ENCODE results near the gene TRIM7. TPM values are rescaled to one million over a fixed set of nuclear protein-coding genes. Genes with fewer than 3 reads are reported as not detected.

The TRIM7 gene
- total RNA-seq, 1 experiment from 2014 or later: 28.1 TPM

DNA sequence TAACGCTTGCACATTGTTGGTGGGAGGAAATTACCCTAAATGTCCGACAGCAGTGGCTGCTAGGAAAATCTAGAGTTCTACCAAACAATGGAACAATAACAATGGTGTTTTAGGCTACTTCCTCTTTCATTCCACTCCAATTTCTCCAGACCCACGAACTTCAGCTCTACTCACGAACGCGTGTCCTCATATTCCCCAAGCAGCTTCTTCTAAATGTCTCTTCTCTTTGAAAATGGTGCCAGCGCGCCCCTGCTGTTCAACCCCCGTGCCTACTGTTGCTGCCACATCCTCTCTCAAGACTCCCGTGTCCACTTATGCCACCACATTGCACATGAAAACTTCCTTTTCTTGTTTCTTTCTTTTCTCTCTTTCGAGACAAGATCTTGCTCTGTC, 32.0 kb downstream of the TRIM7 start:
- ATAC-seq: peak; percentile 67
- H3K9me3 ChIP-seq (ENCODE audit: low read length): no peaks in the 10 kb centered on the region
- no peaks in the 10 kb centered on the region for H3K36me3 ChIP-seq (ENCODE audit: low read depth, low read length)
- H2AFZ ChIP-seq (ENCODE audit: low read length): peak overlapping the region; percentile 91
- H3K27me3 ChIP-seq (ENCODE audit: low read length): no peaks in the 10 kb centered on the region
- ChIA-PET POLR2A (ENCODE audit: unreplicated experiment) (no interaction called here), CTCF (interaction anchor here (0.8 to 1.3 kb wide), 5 partner anchors 11 to 388 kb away, joined by 3 to 5 read pairs (median 3); no protein-coding TSS in a partner anchor)
- H3K9me2 ChIP-seq (replicated peaks; ENCODE audit: low read length): no peaks in the 10 kb centered on the region
- peaks cover 9% of the 10 kb centered on the region; the same call in 1 of the 2 replicates for H3K4me1 ChIP-seq (ENCODE audit: insufficient read depth, low read length)
- no peaks in the 10 kb centered on the region for H4K20me1 ChIP-seq (ENCODE audit: low read length)
- H3F3A ChIP-seq (ENCODE audit: low read length, unreplicated experiment): no peaks in the 10 kb centered on the region
- DNase-seq: peak; percentile 68
- no peak for TF ChIP-seq EZH2phosphoT487 (IDR thresholded peaks at IDR 0.05; ENCODE audit: borderline replicate concordance, low read length)
- TF ChIP-seq, protein P1, sequence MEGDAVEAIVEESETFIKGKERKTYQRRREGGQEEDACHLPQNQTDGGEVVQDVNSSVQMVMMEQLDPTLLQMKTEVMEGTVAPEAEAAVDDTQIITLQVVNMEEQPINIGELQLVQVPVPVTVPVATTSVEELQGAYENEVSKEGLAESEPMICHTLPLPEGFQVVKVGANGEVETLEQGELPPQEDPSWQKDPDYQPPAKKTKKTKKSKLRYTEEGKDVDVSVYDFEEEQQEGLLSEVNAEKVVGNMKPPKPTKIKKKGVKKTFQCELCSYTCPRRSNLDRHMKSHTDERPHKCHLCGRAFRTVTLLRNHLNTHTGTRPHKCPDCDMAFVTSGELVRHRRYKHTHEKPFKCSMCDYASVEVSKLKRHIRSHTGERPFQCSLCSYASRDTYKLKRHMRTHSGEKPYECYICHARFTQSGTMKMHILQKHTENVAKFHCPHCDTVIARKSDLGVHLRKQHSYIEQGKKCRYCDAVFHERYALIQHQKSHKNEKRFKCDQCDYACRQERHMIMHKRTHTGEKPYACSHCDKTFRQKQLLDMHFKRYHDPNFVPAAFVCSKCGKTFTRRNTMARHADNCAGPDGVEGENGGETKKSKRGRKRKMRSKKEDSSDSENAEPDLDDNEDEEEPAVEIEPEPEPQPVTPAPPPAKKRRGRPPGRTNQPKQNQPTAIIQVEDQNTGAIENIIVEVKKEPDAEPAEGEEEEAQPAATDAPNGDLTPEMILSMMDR (conservative IDR thresholded peaks at IDR 0.05; ENCODE audit: low read depth, low read length): peak; percentile 71
- H3K27ac ChIP-seq (ENCODE audit: low read length): peak overlapping the region; percentile 50
- BruUV-seq (replicated peaks): no TSS peak
- H3K79me2 ChIP-seq (ENCODE audit: low read length): no peaks in the 10 kb centered on the region
- H3K9ac ChIP-seq (ENCODE audit: low read length): peak overlapping the region; percentile 42
- H3K4me3 ChIP-seq (ENCODE audit: low read length): peak overlapping the region; percentile 67
- H3K4me2 ChIP-seq (ENCODE audit: low read length): peak overlapping the region; percentile 85
- intact Hi-C loops (cut with micrococcal nuclease): loop anchor here (5.0 kb wide), 3 partner anchors 121 to 391 kb away; no protein-coding TSS in a partner anchor

DNA sequence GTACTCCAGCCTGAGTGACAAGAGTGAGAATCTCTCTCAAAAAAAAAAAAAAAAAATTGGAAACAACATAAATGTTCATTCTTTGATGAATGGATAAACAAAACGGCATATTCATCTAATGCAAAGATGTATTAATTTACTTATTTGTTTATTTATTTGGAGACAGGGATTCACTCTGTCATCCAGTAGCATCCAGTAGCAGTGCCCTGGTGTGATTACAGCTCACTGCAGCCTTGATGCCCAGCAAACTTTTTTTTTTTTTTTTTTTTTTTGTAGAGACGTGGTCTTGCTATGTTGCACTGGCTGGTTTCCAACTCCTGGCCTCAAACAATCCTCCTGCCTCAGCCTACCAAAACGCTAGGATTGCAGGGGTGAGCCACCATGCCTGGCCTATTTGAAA, 33.2 kb downstream of the TRIM7 start:
- H3F3A ChIP-seq (ENCODE audit: low read length, unreplicated experiment): no peaks in the 10 kb centered on the region
- no peaks in the 10 kb centered on the region for H3K9me2 ChIP-seq (replicated peaks; ENCODE audit: low read length)
- ChIA-PET POLR2A (ENCODE audit: unreplicated experiment) (no interaction called here), CTCF (interaction anchor here (1.3 kb wide), 1 partner anchor 387 kb away, joined by 3 read pairs; no protein-coding TSS in a partner anchor)
- BruUV-seq (replicated peaks): no TSS peak
- H3K4me2 ChIP-seq (ENCODE audit: low read length): peak overlapping the region; percentile 85; the same call in 1 of the 2 replicates
- no peaks in the 10 kb centered on the region for H3K9me3 ChIP-seq (ENCODE audit: low read length)
- H3K27me3 ChIP-seq (ENCODE audit: low read length): no peaks in the 10 kb centered on the region
- H3K4me1 ChIP-seq (ENCODE audit: insufficient read depth, low read length): peaks cover 11% of the 10 kb centered on the region; the same call in 1 of the 2 replicates
- intact Hi-C loops (cut with micrococcal nuclease): loop anchor here (5.0 kb wide), 3 partner anchors 119 to 389 kb away; no protein-coding TSS in a partner anchor
- ATAC-seq (no peak), DNase-seq (no peak)
- H3K4me3 ChIP-seq (ENCODE audit: low read length): no peak overlapping the region
- TF ChIP-seq EZH2phosphoT487 (IDR thresholded peaks at IDR 0.05; ENCODE audit: borderline replicate concordance, low read length) (no peak), EZH2 (IDR thresholded peaks at IDR 0.05; ENCODE audit: low read length, unreplicated experiment) (no peak)
- TF ChIP-seq, protein P1 (conservative IDR thresholded peaks at IDR 0.05; ENCODE audit: low read depth, low read length): no peak
- H3K79me2 ChIP-seq (ENCODE audit: low read length): no peaks in the 10 kb centered on the region
- H3K9ac ChIP-seq (ENCODE audit: low read length): no peak overlapping the region
- H3K27ac ChIP-seq (ENCODE audit: low read length): no peak overlapping the region
- no peaks in the 10 kb centered on the region for H4K20me1 ChIP-seq (ENCODE audit: low read length)
- no peaks in the 10 kb centered on the region for H3K36me3 ChIP-seq (ENCODE audit: low read depth, low read length)
- no peak overlapping the region for H2AFZ ChIP-seq (ENCODE audit: low read length)

DNA sequence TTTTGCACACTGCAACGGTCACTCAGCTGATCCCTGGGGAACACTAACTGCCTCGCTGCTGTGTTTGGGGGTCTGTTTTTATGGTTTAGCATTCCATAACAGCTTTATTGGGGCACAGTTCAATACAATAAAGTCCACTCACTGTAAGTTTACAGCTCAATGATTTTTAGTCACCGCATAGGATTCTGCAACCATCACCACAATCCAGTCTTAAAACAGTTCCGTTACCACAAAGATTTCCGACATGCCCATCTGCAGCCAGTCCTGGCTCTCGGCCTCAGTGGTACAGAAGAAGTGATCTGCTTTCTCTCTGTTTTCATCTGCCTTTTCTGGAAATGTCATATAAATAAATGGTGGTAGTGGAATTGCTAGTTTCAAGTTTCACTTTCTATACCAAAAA, 34.0 kb downstream of the TRIM7 start:
- H4K20me1 ChIP-seq (ENCODE audit: low read length): no peaks in the 10 kb centered on the region
- intact Hi-C loops (cut with micrococcal nuclease): loop anchor here (5.0 kb wide), 3 partner anchors 119 to 389 kb away; no protein-coding TSS in a partner anchor
- no peak overlapping the region for H3K27ac ChIP-seq (ENCODE audit: low read length)
- H3K4me3 ChIP-seq (ENCODE audit: low read length): no peak overlapping the region
- no peak overlapping the region for H3K4me2 ChIP-seq (ENCODE audit: low read length)
- H2AFZ ChIP-seq (ENCODE audit: low read length): no peak overlapping the region
- no peaks in the 10 kb centered on the region for H3K9me3 ChIP-seq (ENCODE audit: low read length)
- DNase-seq: no peak
- no peaks in the 10 kb centered on the region for H3K36me3 ChIP-seq (ENCODE audit: low read depth, low read length)
- H3K4me1 ChIP-seq (ENCODE audit: insufficient read depth, low read length): peaks cover 11% of the 10 kb centered on the region; the same call in 1 of the 2 replicates
- no peaks in the 10 kb centered on the region for H3F3A ChIP-seq (ENCODE audit: low read length, unreplicated experiment)
- H3K79me2 ChIP-seq (ENCODE audit: low read length): no peaks in the 10 kb centered on the region
- ChIA-PET POLR2A (ENCODE audit: unreplicated experiment) (no interaction called here), CTCF (interaction anchor here (0.6 to 0.8 kb wide), 2 partner anchors 13 to 52 kb away, joined by 3 read pairs; partner anchors contain the start of gene TRIM41)
- H3K27me3 ChIP-seq (ENCODE audit: low read length): no peaks in the 10 kb centered on the region
- TF ChIP-seq EZH2phosphoT487 (IDR thresholded peaks at IDR 0.05; ENCODE audit: borderline replicate concordance, low read length): no peak
- TF ChIP-seq, protein P1 (conservative IDR thresholded peaks at IDR 0.05; ENCODE audit: low read depth, low read length): no peak
- no peak for TF ChIP-seq EZH2 (IDR thresholded peaks at IDR 0.05; ENCODE audit: low read length, unreplicated experiment)
- no peak for ATAC-seq
- H3K9me2 ChIP-seq (replicated peaks; ENCODE audit: low read length): no peaks in the 10 kb centered on the region
- no peak overlapping the region for H3K9ac ChIP-seq (ENCODE audit: low read length)
- no TSS peak for BruUV-seq (replicated peaks)
